K562 treated with DMSO at 1 percent for 48 hours (cell line): ENCODE results near the gene CDCA8. TPM values are rescaled to one million over a fixed set of nuclear protein-coding genes. Genes with fewer than 3 reads are reported as not detected.

Source experiments
- total RNA-seq: library from RNA; unstranded; fragments of 300-600 nt; gene quantifications from 2 replicates; pipeline ENCODE4 v1.2.3, GENCODE V29; 2022; ENCODE audit warnings: low replicate concordance; ENCODE audit errors: extremely low read depth

Gene CDCA8
- total RNA-seq = not detected in 2 replicates

GRCh38 chr1:37692078-37692833 lies at the start of gene CDCA8:
TSS of gene CDCA8 (plus strand) at chr1:37692516. CDS start at chr1:37692691, 175 bp downstream.

Other genes starting within 250 kb of the CDCA8 start
- gene ZC3H12A, start 217.9 kb upstream of the CDCA8 start, total RNA-seq = not detected in 2 replicates
- not detected in 2 replicates for gene MEAF6, start 177.8 kb upstream of the CDCA8 start, total RNA-seq
- gene SNIP1, start 138.2 kb upstream of the CDCA8 start, total RNA-seq = not detected in 2 replicates
- not detected in 2 replicates for gene DNALI1, start 135.6 kb upstream of the CDCA8 start, total RNA-seq
- gene GNL2, start 96.6 kb upstream of the CDCA8 start, total RNA-seq = not detected in 2 replicates
- not detected in 2 replicates for gene RSPO1, start 57.6 kb upstream of the CDCA8 start, total RNA-seq
- gene EPHA10, start 72.6 kb downstream of the CDCA8 start, total RNA-seq = not detected in 2 replicates
- gene MANEAL, start 101.3 kb downstream of the CDCA8 start, total RNA-seq = not detected in 2 replicates
- gene C1orf122, start 115.3 kb downstream of the CDCA8 start, total RNA-seq = not detected in 2 replicates
- gene YRDC, start 115.7 kb downstream of the CDCA8 start, total RNA-seq = not detected in 2 replicates
- not detected in 2 replicates for gene MTF1, start 167.1 kb downstream of the CDCA8 start, total RNA-seq